ENCODE results near the gene MED13L. TPM values are rescaled to one million over a fixed set of nuclear protein-coding genes. Genes with fewer than 3 reads are reported as not detected.

Gene MED13L
- total RNA-seq, 4 donors from 2014 or later: 173 to 222 (median 192) TPM

- ATAC-seq: no peak
- H3K27ac ChIP-seq: no peak overlapping the region
- no peaks in the 10 kb centered on the region for H3K9me3 ChIP-seq
- TF ChIP-seq, protein P1, sequence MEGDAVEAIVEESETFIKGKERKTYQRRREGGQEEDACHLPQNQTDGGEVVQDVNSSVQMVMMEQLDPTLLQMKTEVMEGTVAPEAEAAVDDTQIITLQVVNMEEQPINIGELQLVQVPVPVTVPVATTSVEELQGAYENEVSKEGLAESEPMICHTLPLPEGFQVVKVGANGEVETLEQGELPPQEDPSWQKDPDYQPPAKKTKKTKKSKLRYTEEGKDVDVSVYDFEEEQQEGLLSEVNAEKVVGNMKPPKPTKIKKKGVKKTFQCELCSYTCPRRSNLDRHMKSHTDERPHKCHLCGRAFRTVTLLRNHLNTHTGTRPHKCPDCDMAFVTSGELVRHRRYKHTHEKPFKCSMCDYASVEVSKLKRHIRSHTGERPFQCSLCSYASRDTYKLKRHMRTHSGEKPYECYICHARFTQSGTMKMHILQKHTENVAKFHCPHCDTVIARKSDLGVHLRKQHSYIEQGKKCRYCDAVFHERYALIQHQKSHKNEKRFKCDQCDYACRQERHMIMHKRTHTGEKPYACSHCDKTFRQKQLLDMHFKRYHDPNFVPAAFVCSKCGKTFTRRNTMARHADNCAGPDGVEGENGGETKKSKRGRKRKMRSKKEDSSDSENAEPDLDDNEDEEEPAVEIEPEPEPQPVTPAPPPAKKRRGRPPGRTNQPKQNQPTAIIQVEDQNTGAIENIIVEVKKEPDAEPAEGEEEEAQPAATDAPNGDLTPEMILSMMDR (IDR thresholded peaks at IDR 0.05): no peak
- no peak for TF ChIP-seq EP300 (IDR thresholded peaks at IDR 0.05)
- TF ChIP-seq POLR2A (IDR thresholded peaks at IDR 0.05): no peak
- no peak for TF ChIP-seq POLR2AphosphoS5 (IDR thresholded peaks at IDR 0.05)
- no peak overlapping the region for H3K4me3 ChIP-seq
- no peaks in the 10 kb centered on the region for H3K36me3 ChIP-seq
- no peaks in the 10 kb centered on the region for H3K27me3 ChIP-seq
- H3K4me1 ChIP-seq: peaks cover 11 to 96% (median 23%) of the 10 kb centered on the region in 3 donors
- 76 to 87% methylated on average over 2 to 3 of the region's 3 CpGs for WGBS, 2 donors (ENCODE audit: low coverage in 1 of 2)
Observed at GRCh38 chr12:116188581-116188980, 88.9 kb downstream of the MED13L start.

DNA sequence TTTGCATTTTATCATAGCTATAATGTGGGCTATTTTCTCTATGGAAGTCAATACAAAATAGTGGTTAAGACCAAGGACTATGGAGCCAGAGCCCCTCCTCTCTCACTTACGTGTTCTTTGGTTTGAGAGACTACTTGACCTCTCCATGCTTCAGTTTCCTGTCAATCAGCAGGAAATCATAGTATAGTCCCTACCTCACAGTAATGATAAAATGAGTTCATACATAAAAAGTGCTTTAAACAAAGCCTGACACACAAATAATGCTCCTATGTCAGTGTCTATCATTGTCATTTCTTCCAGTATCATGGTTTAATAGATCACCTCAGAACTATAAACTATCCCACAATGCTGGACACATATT is 90.4 kb downstream of the MED13L start:
- no peak overlapping the region for H3K27ac ChIP-seq
- H3K27me3 ChIP-seq: no peaks in the 10 kb centered on the region
- WGBS, 2 donors (ENCODE audit: low coverage in 1 of 2): 25 to 56% methylated on average over 1 of the region's 1 CpG
- no peak overlapping the region for H3K4me3 ChIP-seq
- peaks cover 13 to 96% (median 23%) of the 10 kb centered on the region in 3 donors for H3K4me1 ChIP-seq
- ATAC-seq: no peak
- TF ChIP-seq, protein P1 (IDR thresholded peaks at IDR 0.05): no peak
- TF ChIP-seq POLR2A (IDR thresholded peaks at IDR 0.05) (no peak), EP300 (IDR thresholded peaks at IDR 0.05) (no peak), POLR2AphosphoS5 (IDR thresholded peaks at IDR 0.05) (no peak)
- no peaks in the 10 kb centered on the region for H3K9me3 ChIP-seq
- no peaks in the 10 kb centered on the region for H3K36me3 ChIP-seq

DNA sequence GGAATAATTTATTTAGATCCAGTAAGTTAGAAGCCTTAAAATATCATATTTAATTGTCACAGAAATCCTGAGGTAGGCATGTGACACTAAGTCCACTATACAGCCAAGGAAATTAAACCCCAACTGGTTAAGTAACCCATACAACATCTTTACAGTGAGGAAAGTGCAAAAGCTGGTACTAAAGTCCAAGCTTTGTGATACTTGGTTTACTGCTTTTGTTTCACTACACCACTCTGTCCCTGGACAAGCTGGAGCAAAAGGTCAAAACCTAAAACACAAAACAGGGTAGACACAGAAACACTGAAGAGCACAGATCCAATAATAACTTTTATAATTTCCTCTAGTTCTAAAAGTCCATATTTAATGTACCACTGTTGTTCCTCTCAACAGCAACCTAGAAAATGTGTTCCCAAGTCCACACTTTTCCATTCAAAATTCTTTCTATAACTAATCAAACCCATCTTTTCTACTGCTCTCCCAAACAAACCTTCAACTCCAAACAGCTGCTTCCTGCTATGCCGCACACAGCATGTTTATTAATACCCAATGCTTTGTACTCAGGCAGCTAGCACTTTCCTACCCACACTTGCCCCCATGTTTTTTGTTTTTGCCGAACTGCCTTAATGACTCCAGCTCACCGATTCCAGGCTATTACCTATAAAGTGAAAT is 90.9 kb downstream of the MED13L start:
- Histone ChIP-seq H3K9me3 (no peaks in the 10 kb centered on the region), H3K27ac (no peak overlapping the region), H3K27me3 (no peaks in the 10 kb centered on the region), H3K4me3 (no peak overlapping the region), H3K36me3 (no peaks in the 10 kb centered on the region), H3K4me1 (peaks cover 10 to 96% (median 23%) of the 10 kb centered on the region in 3 donors)
- ATAC-seq: no peak
- TF ChIP-seq POLR2A (IDR thresholded peaks at IDR 0.05) (no peak), EP300 (IDR thresholded peaks at IDR 0.05) (no peak), POLR2AphosphoS5 (IDR thresholded peaks at IDR 0.05) (no peak)
- TF ChIP-seq, protein P1 (IDR thresholded peaks at IDR 0.05): no peak
- 47 to 51% methylated on average over 3 of the region's 3 CpGs for WGBS, 2 donors (ENCODE audit: low coverage in 1 of 2)

DNA sequence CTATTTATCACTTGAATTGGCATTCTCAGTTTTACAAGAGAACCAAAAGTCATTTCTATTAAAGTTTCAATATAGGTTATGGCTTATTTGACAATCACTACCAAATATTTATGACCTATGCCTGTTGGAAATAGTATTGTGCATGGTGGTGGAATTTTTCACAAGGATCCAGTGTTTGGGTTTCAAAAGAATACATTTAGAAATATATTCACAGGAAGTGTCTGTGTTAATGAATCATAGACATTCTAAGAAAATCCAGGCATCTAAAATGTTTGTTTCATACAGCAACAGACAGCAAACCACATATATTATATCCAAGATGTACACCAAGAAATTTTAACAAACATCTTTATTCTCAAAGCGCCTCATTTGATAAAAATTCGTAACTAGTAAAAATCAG is 92.7 kb downstream of the MED13L start:
- ATAC-seq: no peak
- peaks cover 5 to 96% (median 16%) of the 10 kb centered on the region in 3 donors for H3K4me1 ChIP-seq
- H3K36me3 ChIP-seq: no peaks in the 10 kb centered on the region
- no peak overlapping the region for H3K27ac ChIP-seq
- no peaks in the 10 kb centered on the region for H3K9me3 ChIP-seq
- H3K27me3 ChIP-seq: no peaks in the 10 kb centered on the region
- 98 to 100% methylated on average over 2 of the region's 2 CpGs for WGBS, 2 donors (ENCODE audit: low coverage in 1 of 2)
- H3K4me3 ChIP-seq: no peak overlapping the region
- TF ChIP-seq POLR2A (IDR thresholded peaks at IDR 0.05): no peak
- TF ChIP-seq POLR2AphosphoS5 (IDR thresholded peaks at IDR 0.05): no peak
- TF ChIP-seq EP300 (IDR thresholded peaks at IDR 0.05): no peak
- TF ChIP-seq, protein P1 (IDR thresholded peaks at IDR 0.05): no peak

DNA sequence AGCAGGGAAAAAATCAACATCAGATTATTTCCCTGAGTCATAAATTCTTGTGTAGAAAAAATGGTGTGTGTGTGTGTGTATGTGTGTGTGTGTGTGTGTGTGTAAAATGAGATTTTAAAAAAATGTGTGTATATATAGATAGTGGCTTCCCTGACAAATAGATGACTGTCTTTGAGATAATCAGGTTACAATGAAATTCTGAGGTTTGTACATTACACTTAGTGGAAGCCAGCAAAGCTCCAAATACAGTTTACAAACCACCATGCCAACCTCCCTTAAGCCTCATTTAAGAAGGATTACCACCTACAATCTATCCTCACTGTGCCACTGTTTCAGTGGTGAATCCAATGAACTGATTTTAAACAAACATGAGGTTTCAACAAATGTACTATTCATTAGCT is 93.8 kb downstream of the MED13L start:
- Histone ChIP-seq H3K4me1 (peaks cover 5 to 88% (median 16%) of the 10 kb centered on the region in 3 donors), H3K9me3 (no peaks in the 10 kb centered on the region)

More for the DNA sequence above, 93.8 kb downstream of the MED13L start:
- TF ChIP-seq POLR2A (IDR thresholded peaks at IDR 0.05) (no peak), POLR2AphosphoS5 (IDR thresholded peaks at IDR 0.05) (no peak), EP300 (IDR thresholded peaks at IDR 0.05) (no peak)
- TF ChIP-seq, protein P1 (IDR thresholded peaks at IDR 0.05): no peak
- Histone ChIP-seq H3K4me3 (no peak overlapping the region), H3K27ac (no peak overlapping the region), H3K27me3 (no peaks in the 10 kb centered on the region), H3K36me3 (no peaks in the 10 kb centered on the region)
- no peak for ATAC-seq
